ENCODE data around the gene AZGP1. TPM values are rescaled to one million over a fixed set of nuclear protein-coding genes. Genes with fewer than 3 reads are reported as not detected.

The AZGP1 gene
- total and polyA plus RNA-seq, 2 of the 13 experiments (the other 11 are each of a cell fraction or from before 2014, with no cell fraction given) = 93.8 to 229 TPM

GRCh38 chr7:100015232-100016214 is 39.7 kb upstream of the AZGP1 start, which contains the start of gene ZKSCAN1 (continued):
- TF ChIP-seq ZNF652 (CRISPR knock-in tag; IDR thresholded peaks at IDR 0.05; ENCODE audit: borderline replicate concordance, low read depth) (no peak), ZNF709 (CRISPR knock-in tag; IDR thresholded peaks at IDR 0.05) (peak; percentile 77), HCFC1 (IDR thresholded peaks at IDR 0.05; ENCODE audit: low read depth, low read length) (peak; percentile 73), MATR3 (CRISPR knock-in tag; IDR thresholded peaks at IDR 0.05) (no peak), STAT5B (CRISPR knock-in tag; IDR thresholded peaks at IDR 0.05) (no peak), ZNF629 (CRISPR knock-in tag; conservative IDR thresholded peaks at IDR 0.05) (no peak), ZNF274 (CRISPR knock-in tag; IDR thresholded peaks at IDR 0.05) (peak; percentile 57; the same call in 1 of the 2 replicates), ZC3H4 (CRISPR knock-in tag; IDR thresholded peaks at IDR 0.05; ENCODE audit: borderline replicate concordance) (no peak), ZIK1 (CRISPR knock-in tag; IDR thresholded peaks at IDR 0.05; ENCODE audit: borderline replicate concordance, low read depth) (no peak), ZNF563 (CRISPR knock-in tag; IDR thresholded peaks at IDR 0.05) (peak; percentile 55; the same call in 1 of the 2 replicates), MED8 (CRISPR knock-in tag; IDR thresholded peaks at IDR 0.05; ENCODE audit: insufficient replicate concordance) (no peak), SNAPC5 (CRISPR knock-in tag; IDR thresholded peaks at IDR 0.05; ENCODE audit: borderline replicate concordance) (no peak), KDM1A (CRISPR knock-in tag; IDR thresholded peaks at IDR 0.05) (no peak), NR3C1 (CRISPR knock-in tag; IDR thresholded peaks at IDR 0.05) (no peak), CEBPG (CRISPR knock-in tag; IDR thresholded peaks at IDR 0.05) (no peak), ZNF124 (CRISPR knock-in tag; IDR thresholded peaks at IDR 0.05) (no peak), SRSF1 (optimal IDR thresholded peaks at IDR 0.05; ENCODE audit: low read depth, low read length) (peak; percentile 70), POLR2A (IDR thresholded peaks at IDR 0.05; ENCODE audit: insufficient read depth in 1 of 2, low read depth in 2 of 2, low read length in 2 of 2) (peak; percentile 85 to 91), CENPT (CRISPR knock-in tag; IDR thresholded peaks at IDR 0.05; ENCODE audit: low read depth) (no peak), ZNF335 (CRISPR knock-in tag; IDR thresholded peaks at IDR 0.05) (peak; percentile 77), SIX1 (CRISPR knock-in tag; IDR thresholded peaks at IDR 0.05; ENCODE audit: borderline replicate concordance) (no peak), ZNF512B (CRISPR knock-in tag; IDR thresholded peaks at IDR 0.05; ENCODE audit: borderline replicate concordance) (no peak), PLRG1 (conservative IDR thresholded peaks at IDR 0.05) (no peak), ZBTB7B (CRISPR knock-in tag; IDR thresholded peaks at IDR 0.05) (no peak), NFYB (CRISPR knock-in tag; IDR thresholded peaks at IDR 0.05) (0 out of 2 replicates have a peak, but pooled peaks have one; percentile 15), RBFOX2 (IDR thresholded peaks at IDR 0.05; ENCODE audit: low read depth, low read length) (peak; percentile 98), CAMTA2 (CRISPR knock-in tag; IDR thresholded peaks at IDR 0.05; ENCODE audit: borderline replicate concordance) (no peak), UBTF (CRISPR knock-in tag; IDR thresholded peaks at IDR 0.05) (peak; percentile 61; the same call in 1 of the 2 replicates)

All from HepG2 (cell line).